HCT116 (cell line): ENCODE data around the gene CTCFL. TPM values are rescaled to one million over a fixed set of nuclear protein-coding genes. Genes with fewer than 3 reads are reported as not detected.

ENCODE experiments used
- ATAC-seq: fragments of 200-7000 bp; cut with Tn5 transposase; 2 replicates; pipeline ENCODE4 v1.9.1; 2020; ENCODE audit warnings: mild to moderate bottlenecking, moderate library complexity
- BruUV-seq: library from RNA; stranded (reverse); fragments of 400-500 nt; replicated peaks from 2 replicates; lab custom pipeline; 2021; lab: Mats Ljungman, UMichigan
- CTCF ChIA-PET: fragments of 300-600 bp; sonication (Branson Sonifier 250); formaldehyde crosslinking; loops from one replicate; lab custom pipeline; 2021; ENCODE audit warnings: antibody characterized with exemption; lab: Charles Lee
- POLR2A ChIA-PET: fragments of 300-600, 350-600 bp; sonication (Branson Sonifier 250); formaldehyde crosslinking; loops from one replicate; lab custom pipeline; 2021; ENCODE audit warnings: antibody characterized with exemption; lab: Charles Lee
- RAD21 ChIA-PET, 2 experiments: fragments of 300-600 bp; sonication (Branson Sonifier 250); formaldehyde crosslinking; loops; one replicate each; lab custom pipeline; 2023; ENCODE audit warnings: low total read pairs in 2 of 2; ENCODE audit not compliant: uncharacterized antibody in 2 of 2, unreplicated experiment in 2 of 2, low non-redundant PET in 1 of 2; lab: Charles Lee
- DNase-seq: peaks from one replicate; pipeline ENCODE4 v3.0.0-alpha.2; 2010; ENCODE audit warnings: low read depth, low spot score
- H2AFZ ChIP-seq: fragments of 200-600 bp; shearing (Covaris generic), sonication (generic); 2 replicates; pipeline ENCODE4 v1.6.1; 2017; ENCODE audit warnings: low read depth, mixed run types, mixed read lengths, antibody characterized with exemption, low read length; ENCODE audit not compliant: poor library complexity, severe bottlenecking
- H3K27ac ChIP-seq: 2 replicates; pipeline ENCODE4 v1.5.1; 2012; ENCODE audit warnings: low read depth, low read length
- H3K27me3 ChIP-seq: fragments of 200-600 bp; sonication (generic); 2 replicates; pipeline ENCODE4 v1.6.1; 2016; ENCODE audit warnings: mixed run types, low read length, mixed read lengths; ENCODE audit not compliant: insufficient read depth
- H3K36me3 ChIP-seq, 2 experiments: fragments of 200-500 bp in 1 of 2; fragments of 200-600 bp in 1 of 2; sonication (Bioruptor generic) in 1 of 2; sonication (generic) in 1 of 2; 2 replicates each; pipeline versions ENCODE4 v1.5.1 to v1.6.1; 2014 to 2016; ENCODE audit warnings: low read length in 2 of 2, inconsistent platforms in 1 of 2, mixed read lengths in 1 of 2, mixed run types in 1 of 2; ENCODE audit not compliant: insufficient read depth in 2 of 2, control insufficient read depth in 1 of 2
- H3K4me1 ChIP-seq, 2 experiments: fragments of 200-600 bp in 1 of 2; sonication (generic) in 1 of 2; 2 replicates each; pipeline versions ENCODE4 v1.5.1 to v1.6.1; 2012 to 2017; ENCODE audit warnings: low read length in 2 of 2, inconsistent platforms in 1 of 2, mild to moderate bottlenecking in 1 of 2, mixed read lengths in 1 of 2, mixed run types in 1 of 2, moderate library complexity in 1 of 2; ENCODE audit not compliant: insufficient read depth in 2 of 2, control insufficient read depth in 1 of 2
- H3K4me2 ChIP-seq: fragments of 200-600 bp; sonication (generic); 2 replicates; pipeline ENCODE4 v1.6.1; 2017; ENCODE audit warnings: mixed run types, low read length, mixed read lengths
- H3K4me3 ChIP-seq, 2 experiments: fragments of 200-600 bp in 1 of 2; sonication (generic) in 1 of 2; replicated peaks in 1 of 2; 2 replicates each; pipeline ENCODE4 v1.5.1; 2011 to 2016; ENCODE audit warnings: low read length in 2 of 2, control low read depth in 1 of 2, low read depth in 1 of 2, mild to moderate bottlenecking in 1 of 2, mixed read lengths in 1 of 2, mixed run types in 1 of 2
- H3K79me2 ChIP-seq: fragments of 200-600 bp; sonication (generic); 2 replicates; pipeline ENCODE4 v1.6.1; 2017; ENCODE audit warnings: mild to moderate bottlenecking, mixed run types, low read length, moderate library complexity, mixed read lengths; ENCODE audit not compliant: insufficient read depth
- H3K9ac ChIP-seq: fragments of 200-600 bp; sonication (generic); 2 replicates; pipeline ENCODE4 v1.6.1; 2016; ENCODE audit warnings: low read length, mixed read lengths
- H3K9me2 ChIP-seq: fragments of 200-600 bp; sonication (generic), shearing (Covaris generic); 2 replicates; pipeline ENCODE4 v1.6.1; 2017; ENCODE audit warnings: mixed run types, mild to moderate bottlenecking, moderate library complexity; ENCODE audit not compliant: insufficient read depth
- H3K9me3 ChIP-seq, 2 experiments: fragments of 200-500 bp in 1 of 2; fragments of 200-600 bp in 1 of 2; sonication (Bioruptor generic) in 1 of 2; sonication (generic) in 1 of 2; 2 replicates each; pipeline ENCODE4 v1.6.1; 2014 to 2017; ENCODE audit warnings: low read length in 2 of 2, mixed read lengths in 2 of 2, inconsistent platforms in 1 of 2, low read depth in 1 of 2, mild to moderate bottlenecking in 1 of 2, mixed run types in 1 of 2, moderate library complexity in 1 of 2; ENCODE audit not compliant: control insufficient read depth in 1 of 2, insufficient read depth in 1 of 2
- H4K20me1 ChIP-seq: fragments of 200-600 bp; sonication (generic), shearing (Covaris generic); 2 replicates; pipeline ENCODE4 v1.6.1; 2017; ENCODE audit warnings: mixed run types, mild to moderate bottlenecking, moderate library complexity; ENCODE audit not compliant: insufficient read depth
- ELF1 ChIP-seq: IDR thresholded peaks from 2 replicates; pipeline ENCODE4 v1.6.1; 2012; ENCODE audit warnings: low read depth, borderline replicate concordance
- EZH2 ChIP-seq: fragments of 200-600 bp; sonication (generic); IDR thresholded peaks from 2 replicates; pipeline ENCODE4 v1.6.1; 2017; ENCODE audit warnings: antibody characterized with exemption, mixed run types
- EZH2phosphoT487 ChIP-seq: fragments of 200-600 bp; IDR thresholded peaks from 2 replicates; pipeline ENCODE4 v1.6.1; 2018; ENCODE audit warnings: antibody characterized with exemption, borderline replicate concordance
- POLR2A ChIP-seq: IDR thresholded peaks from 2 replicates; pipeline ENCODE4 v1.7.0; 2011; ENCODE audit warnings: borderline replicate concordance; ENCODE audit not compliant: insufficient read depth, insufficient read length; ENCODE audit errors: extremely low read depth
- ZFX ChIP-seq: fragments of 450-650 bp; IDR thresholded peaks from 2 replicates; pipeline ENCODE4 v1.6.1; 2017
- ZNF274 ChIP-seq: fragments of 200-500 bp; sonication (Bioruptor generic); IDR thresholded peaks from 2 replicates; pipeline ENCODE4 v1.6.1; 2014; ENCODE audit warnings: mild to moderate bottlenecking, low read depth, low read length, inconsistent platforms
- intact Hi-C: fragments of 100-400 bp; cut with micrococcal nuclease; formaldehyde crosslinking; loops from 2 replicates; pipeline ENCODE4 v1.10.0; 2022
- total RNA-seq: library from RNA; stranded (reverse); gene quantifications from one replicate; pipeline ENCODE4 v1.2.1, GENCODE V29; 2021; ENCODE audit not compliant: unreplicated experiment
- TF ChIP-seq, protein P1 (sequence below), 3 experiments: fragments of 200-600 bp in 1 of 3; sonication (generic) in 1 of 3; IDR thresholded peaks in 2 of 3; conservative IDR thresholded peaks in 1 of 3; 2 replicates each; pipeline ENCODE4 v1.5.1; 2012 to 2017; ENCODE audit warnings: low read depth in 2 of 3, low read length in 2 of 3, antibody characterized with exemption in 1 of 3, borderline replicate concordance in 1 of 3, control low read depth in 1 of 3, mild to moderate bottlenecking in 1 of 3, mixed read lengths in 1 of 3, mixed run types in 1 of 3, moderate library complexity in 1 of 3; ENCODE audit not compliant: insufficient read depth in 1 of 3
- TF ChIP-seq, protein P2 (sequence below): IDR thresholded peaks from 2 replicates; pipeline ENCODE4 v1.6.1; 2012

The CTCFL gene
- total RNA-seq, 1 experiment from 2014 or later, result 0.34 TPM

DNA sequence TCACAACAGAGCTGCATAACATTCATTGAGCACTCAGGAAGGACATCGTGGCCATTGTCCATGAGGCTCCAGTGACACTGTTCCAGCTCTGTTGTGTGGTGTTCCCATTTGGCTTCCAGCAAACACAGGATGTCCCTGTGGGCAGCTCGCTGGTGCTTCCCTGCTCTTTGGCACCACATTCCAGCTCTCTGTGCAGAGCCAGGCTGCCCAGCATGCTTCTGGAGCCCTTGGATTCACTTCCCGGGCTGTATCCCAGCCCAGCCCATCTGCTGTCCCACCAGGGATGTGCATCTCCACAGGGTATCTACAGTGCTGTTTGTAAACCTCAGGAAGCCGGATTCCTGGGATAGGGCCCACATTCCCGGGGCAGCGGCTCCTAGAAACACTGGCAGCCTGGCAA is 57.2 kb downstream of the CTCFL start (continued):
- TF ChIP-seq, protein P1, sequence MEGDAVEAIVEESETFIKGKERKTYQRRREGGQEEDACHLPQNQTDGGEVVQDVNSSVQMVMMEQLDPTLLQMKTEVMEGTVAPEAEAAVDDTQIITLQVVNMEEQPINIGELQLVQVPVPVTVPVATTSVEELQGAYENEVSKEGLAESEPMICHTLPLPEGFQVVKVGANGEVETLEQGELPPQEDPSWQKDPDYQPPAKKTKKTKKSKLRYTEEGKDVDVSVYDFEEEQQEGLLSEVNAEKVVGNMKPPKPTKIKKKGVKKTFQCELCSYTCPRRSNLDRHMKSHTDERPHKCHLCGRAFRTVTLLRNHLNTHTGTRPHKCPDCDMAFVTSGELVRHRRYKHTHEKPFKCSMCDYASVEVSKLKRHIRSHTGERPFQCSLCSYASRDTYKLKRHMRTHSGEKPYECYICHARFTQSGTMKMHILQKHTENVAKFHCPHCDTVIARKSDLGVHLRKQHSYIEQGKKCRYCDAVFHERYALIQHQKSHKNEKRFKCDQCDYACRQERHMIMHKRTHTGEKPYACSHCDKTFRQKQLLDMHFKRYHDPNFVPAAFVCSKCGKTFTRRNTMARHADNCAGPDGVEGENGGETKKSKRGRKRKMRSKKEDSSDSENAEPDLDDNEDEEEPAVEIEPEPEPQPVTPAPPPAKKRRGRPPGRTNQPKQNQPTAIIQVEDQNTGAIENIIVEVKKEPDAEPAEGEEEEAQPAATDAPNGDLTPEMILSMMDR (IDR thresholded peaks at IDR 0.05 in 2 of 3, conservative IDR thresholded peaks at IDR 0.05 in 1 of 3; ENCODE audit: borderline replicate concordance in 1 of 3, insufficient read depth in 1 of 3, low read depth in 2 of 3, low read length in 2 of 3), result no peak
- TF ChIP-seq, all 23 proteins: peak for 0

DNA sequence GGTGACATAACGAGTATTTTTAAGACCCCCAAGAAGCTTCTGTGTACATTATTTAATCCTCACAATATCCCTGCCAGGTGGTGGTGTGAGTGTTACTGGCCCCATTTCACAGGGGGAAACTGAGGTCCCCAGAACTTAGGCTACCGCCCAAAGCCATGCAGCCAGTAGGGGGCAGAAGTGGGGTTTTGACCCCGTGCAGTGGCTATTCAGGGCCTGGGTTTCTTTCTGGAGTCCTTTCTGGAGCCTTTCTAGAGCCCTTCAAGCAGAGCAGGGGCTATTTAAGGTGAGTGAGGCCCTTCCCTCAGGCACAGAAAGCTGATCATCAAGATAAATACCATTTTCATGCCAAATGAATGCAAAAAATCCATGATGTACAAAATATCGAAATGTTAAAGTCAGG is 59.0 kb downstream of the CTCFL start:
- ChIA-PET RAD21 (no interaction called here), CTCF (no interaction called here), POLR2A (no interaction called here)
- H3K79me2 ChIP-seq, result no peaks in the 10 kb centered on the region
- H3K27me3 ChIP-seq, result 0 out of 2 replicates have a peak, but pooled peaks cover 4% of the 10 kb centered on the region
- H3K4me2 ChIP-seq, result no peak overlapping the region
- no peak for ATAC-seq
- H3K4me3 ChIP-seq, result no peak overlapping the region
- H3K27ac ChIP-seq, result no peak overlapping the region
- no peak for DNase-seq
- no peak overlapping the region for H3K9ac ChIP-seq
- TF ChIP-seq ELF1 (no peak), POLR2A (no peak), EZH2 (no peak), ZFX (no peak), EZH2phosphoT487 (no peak), ZNF274 (no peak)
- TF ChIP-seq, protein P1 (IDR thresholded peaks at IDR 0.05 in 2 of 3, conservative IDR thresholded peaks at IDR 0.05 in 1 of 3; ENCODE audit: borderline replicate concordance in 1 of 3, insufficient read depth in 1 of 3, low read depth in 2 of 3, low read length in 2 of 3), result peak; percentile 4 to 43 (median 35); a peak in 3 of 6 replicates
- TF ChIP-seq, protein P2, sequence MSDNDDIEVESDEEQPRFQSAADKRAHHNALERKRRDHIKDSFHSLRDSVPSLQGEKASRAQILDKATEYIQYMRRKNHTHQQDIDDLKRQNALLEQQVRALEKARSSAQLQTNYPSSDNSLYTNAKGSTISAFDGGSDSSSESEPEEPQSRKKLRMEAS, result no peak
- peaks cover 0 to 3% of the 10 kb centered on the region in 2 experiments; a peak in 1 of 4 replicates for H3K4me1 ChIP-seq
- H4K20me1 ChIP-seq, result no peaks in the 10 kb centered on the region
- H3K9me2 ChIP-seq, result no peaks in the 10 kb centered on the region
- intact Hi-C loops, result no loop called here
- H3K9me3 ChIP-seq, result no peaks in the 10 kb centered on the region
- no TSS peak for BruUV-seq
- H3K36me3 ChIP-seq, result no peaks in the 10 kb centered on the region
- no peak overlapping the region for H2AFZ ChIP-seq
